Kidney epithelial cell (primary cell): Measurements from ENCODE around the gene CDKN2B-AS1. TPM values are rescaled to one million over a fixed set of nuclear protein-coding genes. Genes with fewer than 3 reads are reported as not detected.

Experiments used
- DNase-seq: peaks from one replicate; pipeline ENCODE4 v3.0.0-alpha.2; 2010; ENCODE audit warnings: low read depth
- H3K27me3 ChIP-seq: 2 replicates; pipeline ENCODE4 v1.6.0; 2011; ENCODE audit warnings: low read length; ENCODE audit not compliant: control insufficient read depth, insufficient read depth
- H3K36me3 ChIP-seq: 2 replicates; pipeline ENCODE4 v1.5.1; 2011; ENCODE audit warnings: low read length; ENCODE audit not compliant: control insufficient read depth, insufficient read depth
- H3K4me3 ChIP-seq: 2 replicates; pipeline ENCODE4 v1.5.1; 2011; ENCODE audit warnings: low read depth, mild to moderate bottlenecking, control low read depth, low read length
- total RNA-seq: library from RNA; depleted of rRNA; stranded (reverse); fragments of >200 nt; gene quantifications from 2 replicates; pipeline ENCODE4 v1.2.3, GENCODE V29; 2015
- TF ChIP-seq, protein P1 (sequence below): IDR thresholded peaks from 2 replicates; pipeline ENCODE4 v1.5.1; 2011; ENCODE audit warnings: mild to moderate bottlenecking, moderate library complexity, low read length, control low read depth, inconsistent platforms; ENCODE audit not compliant: insufficient read depth, poor library complexity, severe bottlenecking

Gene CDKN2B-AS1
- total RNA-seq, 1 donor from 2014 or later = 0.04 TPM

DNA sequence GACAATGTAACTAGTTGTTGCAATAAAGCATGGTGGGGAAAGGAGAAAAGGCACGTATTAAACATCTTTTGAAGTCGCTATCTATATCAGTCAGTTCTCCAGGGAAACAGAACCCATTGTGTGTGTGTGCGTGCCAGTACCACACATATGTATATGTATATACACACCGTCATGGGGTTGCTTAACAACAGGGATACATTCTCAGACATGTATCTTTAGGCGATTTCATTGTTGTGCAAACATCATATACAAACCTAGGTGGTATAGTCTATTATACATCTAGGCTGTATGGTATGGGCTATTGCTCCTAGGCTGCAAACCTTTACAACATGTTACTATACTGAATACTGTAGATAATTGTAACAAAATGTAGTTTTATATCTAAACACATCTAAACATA lies 2.3 kb downstream of the CDKN2B-AS1 start:
- no peak for DNase-seq
- TF ChIP-seq, protein P1, sequence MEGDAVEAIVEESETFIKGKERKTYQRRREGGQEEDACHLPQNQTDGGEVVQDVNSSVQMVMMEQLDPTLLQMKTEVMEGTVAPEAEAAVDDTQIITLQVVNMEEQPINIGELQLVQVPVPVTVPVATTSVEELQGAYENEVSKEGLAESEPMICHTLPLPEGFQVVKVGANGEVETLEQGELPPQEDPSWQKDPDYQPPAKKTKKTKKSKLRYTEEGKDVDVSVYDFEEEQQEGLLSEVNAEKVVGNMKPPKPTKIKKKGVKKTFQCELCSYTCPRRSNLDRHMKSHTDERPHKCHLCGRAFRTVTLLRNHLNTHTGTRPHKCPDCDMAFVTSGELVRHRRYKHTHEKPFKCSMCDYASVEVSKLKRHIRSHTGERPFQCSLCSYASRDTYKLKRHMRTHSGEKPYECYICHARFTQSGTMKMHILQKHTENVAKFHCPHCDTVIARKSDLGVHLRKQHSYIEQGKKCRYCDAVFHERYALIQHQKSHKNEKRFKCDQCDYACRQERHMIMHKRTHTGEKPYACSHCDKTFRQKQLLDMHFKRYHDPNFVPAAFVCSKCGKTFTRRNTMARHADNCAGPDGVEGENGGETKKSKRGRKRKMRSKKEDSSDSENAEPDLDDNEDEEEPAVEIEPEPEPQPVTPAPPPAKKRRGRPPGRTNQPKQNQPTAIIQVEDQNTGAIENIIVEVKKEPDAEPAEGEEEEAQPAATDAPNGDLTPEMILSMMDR = no peak
- Histone ChIP-seq H3K27me3 (no peaks in the 10 kb centered on the region), H3K4me3 (no peak overlapping the region), H3K36me3 (no peaks in the 10 kb centered on the region)

GRCh38 chr9:21997480-21997879 lies 2.9 kb downstream of the CDKN2B-AS1 start:
- no peaks in the 10 kb centered on the region for H3K36me3 ChIP-seq
- no peak for DNase-seq
- H3K27me3 ChIP-seq = no peaks in the 10 kb centered on the region
- TF ChIP-seq, protein P1 = no peak
- H3K4me3 ChIP-seq = no peak overlapping the region

DNA sequence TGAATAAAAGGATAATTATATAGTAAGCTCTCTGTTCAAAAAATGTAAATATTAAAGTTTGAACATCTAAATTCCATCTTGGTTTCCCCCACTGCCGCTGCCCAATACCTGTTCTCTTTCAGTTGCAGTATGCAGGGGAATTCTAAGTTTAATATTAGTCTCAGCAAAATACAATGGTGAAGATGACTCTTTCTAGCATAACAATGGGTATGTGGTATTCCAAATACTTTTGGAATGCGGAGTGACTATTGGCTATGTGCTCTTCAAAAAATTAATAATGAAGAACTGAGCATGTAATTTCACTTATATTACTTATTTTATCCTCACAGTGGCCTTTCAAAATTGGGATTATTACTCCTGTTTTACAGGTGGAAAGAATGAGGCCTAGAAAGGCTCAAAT lies 3.4 kb downstream of the CDKN2B-AS1 start:
- no peak overlapping the region for H3K4me3 ChIP-seq
- TF ChIP-seq, protein P1 = no peak
- no peaks in the 10 kb centered on the region for H3K36me3 ChIP-seq

GRCh38 chr9:22002038-22002437 lies 7.4 kb downstream of the CDKN2B-AS1 start:
- TF ChIP-seq, protein P1 = no peak
- Histone ChIP-seq H3K4me3 (no peak overlapping the region), H3K36me3 (no peaks in the 10 kb centered on the region), H3K27me3 (no peaks in the 10 kb centered on the region)
- no peak for DNase-seq

More for the DNA sequence above, 3.4 kb downstream of the CDKN2B-AS1 start:
- DNase-seq = no peak
- H3K27me3 ChIP-seq = no peaks in the 10 kb centered on the region

- DNase-seq = no peak
- H3K36me3 ChIP-seq = no peaks in the 10 kb centered on the region
- peak overlapping the region; percentile 36 for H3K4me3 ChIP-seq
- TF ChIP-seq, protein P1 = peak; percentile 24
- no peaks in the 10 kb centered on the region for H3K27me3 ChIP-seq
These were observed 10.6 kb downstream of the CDKN2B-AS1 start for GRCh38 chr9:22005021-22005701.
